ENCODE measurements around the gene LLPH.

LLPH gene

DNA sequence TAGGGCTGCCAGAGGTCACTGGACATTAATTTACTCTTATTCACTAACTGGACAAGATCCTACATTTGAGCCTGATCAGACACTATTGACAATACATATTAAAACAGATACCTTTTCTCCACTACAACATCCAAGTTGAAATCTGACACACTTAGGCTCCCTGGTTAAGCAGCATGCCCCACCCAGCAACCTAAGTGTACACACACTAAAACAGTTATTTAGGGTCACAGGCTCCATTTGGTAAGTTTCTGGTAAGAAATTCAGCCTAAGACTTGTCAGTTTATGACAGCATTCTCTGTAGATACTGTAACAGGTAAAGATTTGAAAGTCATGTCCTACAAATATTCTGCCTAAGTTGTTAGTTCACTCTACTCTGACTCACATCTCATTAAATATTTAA is 12.3 kb upstream of the LLPH start:
- no peak for DNase-seq (ENCODE audit: low read depth)

DNA sequence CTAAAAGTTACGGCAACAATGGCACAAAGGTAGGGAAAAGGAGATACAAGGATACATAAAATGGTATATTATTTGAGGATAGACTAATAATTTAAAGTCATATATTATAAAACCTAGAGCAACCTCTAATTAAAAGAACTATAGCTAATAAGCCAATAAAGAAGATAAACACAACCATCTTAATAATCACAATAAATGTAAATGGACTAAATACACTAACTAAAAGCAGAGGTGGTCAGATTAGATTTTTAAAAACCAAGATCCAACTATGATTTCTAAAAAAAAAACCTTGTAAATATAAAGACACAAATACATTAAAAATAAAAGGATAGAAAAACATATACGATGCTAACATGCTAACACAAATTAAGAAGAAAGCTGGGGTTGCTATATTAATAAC is 10.7 kb upstream of the LLPH start:
- DNase-seq (ENCODE audit: low read depth) = no peak

DNA sequence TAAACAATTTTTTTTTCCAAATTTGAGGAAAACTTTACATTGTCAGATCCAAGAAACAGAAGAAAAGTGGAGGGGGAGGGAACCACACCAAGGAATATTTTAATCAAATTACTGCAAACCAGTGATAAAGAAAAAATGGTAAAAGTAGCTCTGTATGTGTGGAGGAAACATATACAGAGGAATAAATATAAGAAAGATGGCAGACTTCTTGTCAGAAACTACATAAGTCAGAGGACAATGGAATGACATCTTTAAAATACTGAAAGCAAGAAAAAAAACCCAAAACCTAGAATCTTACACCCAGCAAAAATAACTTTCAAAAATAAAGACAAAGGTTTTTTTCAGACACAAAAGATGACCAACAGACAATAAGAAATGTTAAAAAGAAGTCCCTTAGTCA is 10.2 kb upstream of the LLPH start:
- no peak for DNase-seq (ENCODE audit: low read depth)

DNA sequence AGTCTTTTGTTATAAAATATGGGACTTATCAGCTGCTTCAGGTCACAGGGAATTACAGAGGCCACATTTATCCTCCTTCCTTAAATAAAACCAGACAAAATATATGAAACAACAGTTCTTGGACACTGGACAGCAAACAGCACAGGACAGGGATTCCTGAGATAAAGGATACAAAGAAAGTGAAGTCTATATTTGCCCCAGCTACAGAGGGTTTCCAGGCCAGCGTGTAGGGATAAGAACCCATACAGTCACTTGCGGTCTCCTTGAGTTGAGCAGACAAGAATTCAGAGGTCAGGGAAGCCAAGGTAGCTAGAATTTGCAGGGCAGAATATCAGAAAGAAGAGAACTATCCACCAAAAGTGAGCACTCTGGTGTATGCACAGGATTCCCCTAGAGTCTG is 8.8 kb upstream of the LLPH start:
- DNase-seq (ENCODE audit: low read depth) = no peak

DNA sequence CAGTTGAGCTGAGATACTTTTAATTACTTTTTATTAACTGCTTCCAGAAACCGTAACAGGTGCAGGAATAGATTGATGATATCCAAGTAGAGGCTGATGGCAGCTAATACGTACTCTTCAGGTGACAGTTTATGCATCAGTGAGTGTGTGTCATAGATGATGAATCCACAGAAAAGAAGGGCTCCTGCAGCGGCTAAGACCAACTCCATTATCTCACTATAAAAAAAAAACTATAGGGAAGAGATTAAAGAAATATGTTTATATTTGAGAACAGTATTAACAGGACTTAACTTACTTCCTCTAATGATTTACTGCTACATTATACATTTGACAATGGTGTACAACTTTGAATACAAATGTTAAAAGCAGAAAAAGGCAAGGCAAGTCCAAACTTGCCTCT is 7.4 kb upstream of the LLPH start:
- DNase-seq (ENCODE audit: low read depth) = no peak

DNA sequence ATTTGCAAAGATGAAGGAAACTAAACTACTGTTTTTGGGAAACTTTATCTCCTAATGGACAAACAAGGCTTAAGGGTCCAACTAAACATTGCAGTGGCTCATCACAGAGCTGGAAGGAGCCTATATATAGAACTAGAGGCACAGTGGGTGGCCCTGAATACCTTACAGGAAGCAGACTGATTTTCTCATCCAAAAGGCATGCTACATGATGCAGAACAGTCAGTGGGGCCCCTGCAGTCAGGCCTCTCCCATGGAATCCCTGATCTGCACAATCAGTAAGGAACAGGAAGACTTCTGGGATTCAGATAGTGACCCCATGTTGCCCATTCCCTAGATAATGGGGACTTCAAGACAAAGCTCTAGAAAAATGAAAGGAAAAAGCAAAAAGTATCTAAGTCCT is 1.9 kb upstream of the LLPH start:
- no peak for DNase-seq (ENCODE audit: low read depth)

DNA sequence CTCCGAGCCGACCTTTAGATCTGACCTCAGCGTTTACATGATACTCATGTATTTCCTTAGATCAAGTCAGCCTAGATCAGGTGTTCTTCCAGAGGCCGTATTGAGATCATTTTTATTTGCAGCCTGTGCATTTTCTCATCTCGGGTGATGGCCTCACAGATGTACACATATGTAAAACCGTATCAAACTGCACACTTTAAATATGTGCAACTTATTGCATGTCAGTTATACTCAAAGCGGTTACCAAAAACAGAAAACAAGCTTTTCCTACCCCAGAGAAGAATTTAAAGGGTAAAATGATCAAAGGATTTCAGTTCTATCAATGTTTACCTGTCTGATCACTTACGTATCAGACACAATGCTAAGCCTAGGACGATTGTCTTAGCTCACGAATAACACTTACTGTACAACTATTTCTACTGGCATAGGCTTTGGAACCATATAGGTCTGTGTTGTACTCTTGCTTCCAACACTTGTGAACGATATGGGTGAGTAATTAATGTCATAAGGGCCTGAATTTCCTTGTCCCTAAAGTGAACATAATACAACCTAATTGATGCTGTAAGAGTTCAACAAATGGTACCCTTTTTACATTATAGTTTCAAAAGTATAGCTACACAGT is 628 bp upstream of the LLPH start:
- no peak for DNase-seq (ENCODE audit: low read depth)

DNA sequence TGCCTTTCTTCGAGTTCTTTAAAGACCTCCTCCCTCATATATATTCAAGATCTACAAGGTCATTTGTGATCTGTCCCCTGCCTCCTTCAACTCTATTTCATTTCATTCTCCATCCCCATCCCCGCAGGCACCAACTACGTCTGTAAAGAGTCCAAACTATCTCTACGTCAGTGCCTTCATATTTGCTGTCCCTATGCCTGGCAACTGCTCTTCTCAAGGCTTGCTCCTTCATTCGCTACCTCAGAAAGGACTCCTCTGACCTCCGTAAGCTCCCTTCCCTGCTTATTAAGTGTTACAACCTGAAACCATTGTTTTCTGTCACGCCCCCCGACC is 650 bp downstream of the LLPH start:
- DNase-seq (ENCODE audit: low read depth) = no peak

DNA sequence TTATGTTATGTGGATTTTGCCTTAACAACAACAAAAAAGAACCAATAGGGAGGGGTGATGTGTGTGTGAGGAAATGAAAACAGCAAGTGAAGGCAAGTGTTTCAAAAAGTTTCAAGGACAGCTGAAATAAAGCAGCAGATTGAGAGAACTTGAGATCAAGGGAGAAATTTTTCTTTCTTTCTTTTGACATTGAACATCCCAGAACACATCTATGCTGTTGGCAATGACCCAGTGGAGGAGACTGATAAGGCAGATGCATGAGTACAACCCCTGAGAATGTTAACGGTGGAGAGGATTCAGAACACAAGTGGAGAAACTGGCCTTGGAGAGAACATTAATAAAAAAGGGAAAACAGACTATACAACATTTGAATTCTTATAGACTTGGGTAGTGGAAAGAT is 2.9 kb downstream of the LLPH start:
- no peak for DNase-seq (ENCODE audit: low read depth)

DNA sequence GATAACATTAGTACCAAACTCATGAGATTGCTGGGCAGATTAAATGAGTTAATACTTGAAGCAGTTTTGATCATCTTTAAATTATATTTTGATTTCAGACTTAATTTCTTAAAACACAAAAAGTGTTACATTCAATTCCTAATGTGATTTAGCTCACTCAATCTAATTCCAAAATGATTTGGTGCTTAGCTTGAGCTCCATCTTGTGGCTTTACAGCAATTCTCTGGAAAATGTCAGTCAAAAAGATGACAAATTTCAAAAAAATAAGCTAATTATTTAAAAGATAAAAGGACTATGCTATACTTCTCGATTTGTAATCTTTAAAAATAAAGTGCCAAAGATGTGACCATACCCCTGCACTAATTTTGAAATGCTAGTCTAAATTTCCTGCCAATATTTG is 10.1 kb downstream of the LLPH start:
- no peak for DNase-seq (ENCODE audit: low read depth)

DNA sequence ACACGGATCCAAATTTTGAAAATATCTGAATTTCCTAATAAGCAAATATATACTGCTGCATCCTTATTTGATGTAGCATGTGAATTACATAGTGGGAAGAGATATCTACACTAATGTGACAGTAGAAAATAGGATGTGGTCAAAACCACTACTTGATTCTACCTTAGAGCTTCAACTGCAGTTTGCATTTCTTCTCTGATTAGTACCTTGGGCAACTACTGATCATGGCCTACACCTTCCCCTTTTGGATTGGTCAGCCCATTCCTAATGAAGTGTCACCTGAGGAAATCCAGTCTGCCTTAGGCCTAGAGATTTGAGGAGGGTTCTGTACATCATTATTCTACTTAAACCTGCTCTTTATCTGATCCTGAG is 10.7 kb downstream of the LLPH start:
- DNase-seq (ENCODE audit: low read depth) = no peak

DNA sequence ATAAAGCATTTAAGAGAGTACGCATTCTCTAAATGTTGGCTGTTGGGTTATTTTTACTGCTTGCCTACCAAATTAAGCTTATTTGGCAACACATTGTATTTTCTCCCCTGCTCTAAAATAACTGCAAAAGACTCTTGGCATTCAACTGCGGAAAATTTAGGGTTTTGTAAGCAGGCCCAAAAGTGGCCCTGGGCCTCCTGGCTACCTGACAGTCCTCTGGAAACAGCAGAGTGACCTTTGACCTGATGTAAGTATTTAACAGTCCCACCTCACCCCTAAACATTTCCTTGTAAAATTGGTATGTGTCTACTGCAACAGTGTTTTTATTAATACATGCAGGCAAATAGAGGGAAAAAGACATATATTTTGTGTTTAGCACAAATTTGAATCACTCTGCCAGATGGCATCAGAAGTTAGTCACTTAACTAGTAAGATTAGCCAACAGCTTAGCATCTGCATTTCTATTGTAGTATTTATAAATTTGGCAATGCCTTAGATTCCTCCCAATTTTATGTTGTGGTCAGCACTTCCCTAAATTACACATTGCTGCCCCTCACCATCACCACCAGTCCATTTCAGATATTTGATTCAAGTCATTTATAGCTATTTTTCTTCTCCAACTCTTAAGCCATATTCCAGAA is 11.2 kb downstream of the LLPH start:
- no peak for DNase-seq (ENCODE audit: low read depth)

DNA sequence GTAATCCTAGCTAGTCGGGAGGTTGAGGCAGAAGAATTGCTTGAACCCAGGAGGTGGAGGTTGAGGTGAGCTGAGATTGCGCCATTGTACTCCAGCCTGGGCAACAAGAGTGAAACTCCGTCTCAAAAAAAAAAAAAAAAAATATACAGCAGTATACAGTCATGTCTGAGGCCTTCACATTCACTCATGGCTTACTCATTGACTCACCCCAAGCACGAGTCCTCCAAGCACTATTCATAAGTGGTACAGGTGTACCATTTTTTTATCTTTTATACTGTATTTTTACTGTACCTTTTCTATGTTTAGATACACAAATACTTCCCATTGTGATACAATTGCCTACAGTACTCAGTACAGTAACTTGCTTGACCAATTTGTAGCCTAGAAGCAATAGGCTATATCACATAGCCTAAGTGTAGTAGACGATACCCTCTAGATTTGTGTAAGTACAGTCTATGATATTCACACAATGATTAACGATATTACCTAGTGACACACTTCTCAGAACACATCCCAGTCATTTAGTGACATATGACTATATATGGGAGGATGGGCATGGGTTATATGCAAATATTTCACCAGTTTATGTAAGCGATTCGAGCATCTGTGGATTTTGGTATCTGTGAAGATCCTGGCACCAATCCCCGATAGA is 12.2 kb downstream of the LLPH start:
- DNase-seq (ENCODE audit: low read depth) = no peak

DNA sequence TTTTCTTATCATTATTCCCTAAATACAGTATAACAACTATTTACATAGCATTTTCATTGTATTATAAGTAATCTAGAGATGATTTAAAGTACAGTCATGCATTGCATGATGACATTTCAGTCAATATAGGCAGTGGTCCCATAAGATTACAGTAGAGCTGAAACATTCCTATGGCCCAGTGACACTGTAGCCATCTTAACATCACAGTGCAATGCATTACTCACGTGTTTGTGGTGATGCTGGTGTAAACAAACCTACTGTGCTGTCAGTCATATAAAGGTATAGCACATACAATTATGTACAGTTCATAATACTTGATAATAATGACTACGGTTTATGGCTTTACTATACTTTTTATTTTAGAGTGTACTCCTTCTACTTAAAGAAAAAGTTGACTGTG is 13.3 kb downstream of the LLPH start:
- DNase-seq (ENCODE audit: low read depth) = no peak

DNA sequence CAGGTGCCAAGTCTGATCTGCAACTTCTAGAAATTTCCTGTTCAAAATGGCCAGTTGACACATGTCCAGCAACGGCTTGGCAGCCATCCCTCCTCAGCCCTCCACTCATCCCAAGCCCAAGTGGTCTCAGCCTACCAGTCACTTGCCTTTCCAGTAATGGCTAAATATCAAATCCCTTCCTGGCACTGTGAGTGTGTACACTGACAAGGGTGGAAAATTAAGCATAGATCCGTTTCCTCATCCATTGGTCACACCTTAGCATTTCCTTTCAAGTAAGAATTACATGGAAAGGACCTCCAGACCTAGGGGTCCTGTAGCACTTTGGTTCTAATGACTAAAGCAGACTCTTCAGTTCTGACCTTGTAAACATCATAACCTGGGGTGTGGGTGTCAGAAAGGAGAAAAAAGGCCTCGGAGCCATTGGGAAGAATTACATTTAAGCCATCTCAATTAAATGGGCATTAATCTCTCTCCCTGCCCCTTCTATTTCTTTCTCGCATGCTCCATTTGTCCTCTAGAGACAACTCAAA is 15.4 kb downstream of the LLPH start:
- no peak for DNase-seq (ENCODE audit: low read depth)

DNA sequence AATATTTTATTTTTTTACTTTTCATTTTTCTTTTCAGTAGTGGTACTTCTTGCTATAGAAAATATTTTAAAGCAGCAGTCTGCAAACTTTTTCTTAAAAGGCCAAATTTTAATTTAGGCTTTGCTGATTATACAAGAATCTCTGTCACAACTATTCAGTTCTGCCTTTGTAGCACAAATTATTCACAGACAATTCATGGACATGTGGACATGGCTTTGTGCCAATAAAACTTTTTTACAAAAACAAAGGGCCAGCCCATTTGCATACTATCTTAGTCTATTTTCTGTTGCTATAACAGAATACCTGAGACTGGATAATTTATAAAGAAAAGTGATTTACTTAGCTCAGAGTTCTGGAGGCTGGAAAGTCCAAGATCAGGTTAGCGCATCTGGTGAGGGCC is 17.1 kb downstream of the LLPH start:
- DNase-seq (ENCODE audit: low read depth) = no peak

DNA sequence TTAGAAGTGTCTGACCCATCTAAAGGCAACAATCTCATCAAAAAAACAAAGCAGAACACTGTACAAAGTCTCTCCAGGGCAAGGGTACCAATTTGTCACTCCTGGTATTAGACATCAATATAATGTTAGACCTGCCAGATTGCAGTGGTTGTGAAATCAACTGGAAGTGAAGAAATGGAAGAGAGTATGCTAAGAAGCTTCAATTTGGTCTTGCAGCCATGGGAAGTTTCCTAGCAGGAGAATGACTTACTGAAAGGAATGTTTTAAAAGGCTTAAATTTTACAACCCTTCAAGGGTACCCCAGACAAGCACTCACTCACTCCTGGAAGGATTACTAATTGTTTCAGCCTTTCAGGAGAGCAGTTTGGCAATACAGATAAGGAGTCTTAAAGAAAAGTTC is 18.9 kb downstream of the LLPH start:
- no peak for DNase-seq (ENCODE audit: low read depth)

DNA sequence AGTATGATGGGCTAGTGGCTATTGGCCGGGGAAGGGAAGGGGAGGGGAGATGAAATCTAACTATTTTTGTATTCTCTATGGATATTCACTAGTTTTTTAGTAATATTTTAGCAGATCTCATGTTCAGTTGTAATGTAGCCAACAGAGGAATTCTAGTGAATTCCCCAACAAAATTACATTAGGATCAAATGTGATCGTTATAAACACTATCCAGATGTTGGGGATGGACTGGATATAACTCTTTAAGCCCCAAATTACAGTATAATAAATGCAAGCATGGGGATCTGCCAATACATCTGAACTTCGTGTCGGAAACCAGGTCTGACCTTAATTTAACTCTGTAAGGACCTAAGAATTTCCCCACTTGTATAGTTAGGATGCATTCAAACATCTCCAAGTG is 21.5 kb downstream of the LLPH start:
- DNase-seq (ENCODE audit: low read depth) = no peak

DNA sequence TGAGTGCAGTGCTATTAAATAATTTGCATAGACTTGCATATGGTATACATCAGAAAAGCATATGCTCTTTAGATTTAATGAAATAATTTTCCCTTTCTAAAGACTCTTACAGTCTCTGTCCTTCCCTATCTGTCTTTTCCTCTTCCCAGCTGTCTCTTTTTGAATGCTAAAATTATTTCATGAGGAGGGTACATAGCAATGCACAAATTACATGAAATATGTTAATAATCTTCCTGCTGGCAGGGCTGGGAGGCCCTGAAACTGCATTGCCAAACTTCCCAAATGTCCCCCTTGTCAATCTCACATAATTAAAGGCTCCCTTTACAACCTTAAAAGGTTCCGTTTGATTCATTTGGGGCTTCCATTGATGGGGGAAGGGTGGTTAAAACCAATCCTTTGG is 22.2 kb downstream of the LLPH start:
- no peak for DNase-seq (ENCODE audit: low read depth)

DNA sequence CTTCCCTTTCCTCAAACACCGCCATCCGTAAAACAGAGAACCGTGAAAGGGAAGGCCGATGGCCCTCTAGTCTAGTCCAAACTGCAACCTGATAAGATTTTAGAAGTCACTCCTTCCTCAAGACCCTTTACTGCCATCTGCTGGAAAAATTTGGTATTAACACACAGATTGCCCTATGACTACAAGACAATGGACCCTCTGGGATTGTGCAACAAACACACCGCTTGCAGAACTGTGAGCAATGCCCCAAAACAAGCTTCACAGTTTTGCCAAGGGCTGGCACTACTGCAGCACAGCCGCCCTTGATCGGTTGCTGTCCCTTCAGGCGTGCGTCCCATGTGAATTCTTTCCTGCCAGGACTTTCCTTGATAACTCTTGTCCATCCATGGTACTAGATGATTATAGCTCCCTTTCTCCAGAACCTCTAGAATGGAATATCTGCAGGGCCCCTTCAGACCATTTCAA is 23.1 kb downstream of the LLPH start:
- DNase-seq (ENCODE audit: low read depth) = peak; percentile 47

DNA sequence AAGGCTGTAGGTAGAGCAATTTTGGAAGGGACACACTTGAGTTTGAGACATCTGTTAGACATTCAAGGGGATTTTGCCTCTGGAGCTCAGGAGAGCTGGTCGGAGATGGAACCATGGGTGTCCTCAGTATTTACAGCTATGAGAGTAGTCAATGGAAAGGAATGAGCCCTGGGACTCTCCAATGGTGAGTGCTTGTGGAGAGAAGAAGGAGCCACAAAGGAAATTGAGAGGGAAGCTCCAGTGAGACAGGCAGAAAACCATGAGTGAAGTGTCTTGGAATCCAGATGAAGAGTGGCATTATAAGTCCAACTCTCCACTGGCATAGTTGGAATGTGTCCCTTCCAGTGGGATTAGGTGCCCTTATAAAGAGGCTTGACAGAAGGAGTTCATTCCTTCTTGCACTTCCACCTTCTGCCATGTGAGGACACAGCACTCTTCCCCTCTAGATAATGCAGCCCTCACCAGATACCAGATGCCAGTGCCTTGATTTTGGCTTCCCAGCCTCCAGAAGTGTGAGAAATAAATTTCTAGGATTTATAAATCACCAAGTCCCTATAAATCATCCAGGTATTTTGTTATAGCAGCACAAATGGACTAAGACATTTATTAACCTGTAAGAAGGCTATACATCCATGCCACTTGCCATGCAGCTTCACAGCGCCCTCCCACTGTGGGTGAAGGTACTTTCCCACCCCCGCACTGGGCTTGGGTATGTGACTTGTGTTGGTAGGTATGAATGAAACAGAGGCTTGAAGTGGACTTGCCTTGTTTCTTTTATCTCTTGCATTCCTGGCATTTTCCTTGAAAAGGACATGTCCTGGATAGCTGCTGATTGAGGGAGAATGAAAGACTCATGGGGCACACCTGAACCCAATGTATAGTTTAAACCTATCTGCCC is 27.3 kb downstream of the LLPH start:
- no peak for DNase-seq (ENCODE audit: low read depth)

DNA sequence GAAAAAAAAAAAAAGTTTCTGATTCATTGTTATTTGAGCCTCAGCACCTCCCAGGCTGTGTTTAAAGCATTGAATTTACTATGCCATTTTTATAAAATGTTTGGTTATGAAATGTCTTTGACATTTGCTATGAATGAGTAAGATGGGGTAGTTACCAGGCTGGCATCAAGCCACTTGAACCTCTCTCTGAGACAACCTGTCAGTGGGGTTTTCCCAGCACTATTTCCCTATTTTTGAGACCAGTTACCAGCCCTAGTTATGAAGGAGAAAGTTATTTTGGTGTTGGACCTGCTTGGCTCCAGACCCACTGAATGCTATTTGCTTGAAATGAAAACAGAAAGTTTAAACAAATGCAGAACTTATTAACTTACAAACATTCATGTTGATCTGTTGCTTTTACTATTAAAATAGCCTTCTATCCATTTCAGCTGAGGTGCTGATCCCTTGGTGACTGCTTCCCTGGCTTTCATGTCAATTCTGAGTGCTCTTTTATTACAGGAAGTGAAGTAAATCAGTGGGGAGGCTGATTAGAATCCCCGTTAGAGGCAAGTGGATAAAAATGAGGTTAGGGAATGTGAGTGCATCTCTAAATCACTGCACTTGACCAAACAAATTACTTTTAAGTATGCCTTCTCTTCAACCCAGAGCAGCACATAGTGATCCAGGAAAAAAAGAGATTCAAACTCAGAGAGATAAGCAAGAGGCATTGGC is 37.8 kb downstream of the LLPH start:
- DNase-seq (ENCODE audit: low read depth) = no peak

Data from stimulated activated CD4-positive, alpha-beta T cell treated with anti-CD3 and anti-CD28 coated beads, Interleukin-2, amount 100 ng/mL, for 4 hours (primary cell).